HG02678 (cell line): ENCODE results near the gene SDK1.

Experiments used
- ATAC-seq: cut with Tn5 transposase; IDR thresholded peaks from one replicate; pipeline ENCODE4 v1.9.1; 2021; ENCODE audit warnings: mild to moderate bottlenecking, moderate library complexity; ENCODE audit not compliant: unreplicated experiment

The SDK1 gene

DNA sequence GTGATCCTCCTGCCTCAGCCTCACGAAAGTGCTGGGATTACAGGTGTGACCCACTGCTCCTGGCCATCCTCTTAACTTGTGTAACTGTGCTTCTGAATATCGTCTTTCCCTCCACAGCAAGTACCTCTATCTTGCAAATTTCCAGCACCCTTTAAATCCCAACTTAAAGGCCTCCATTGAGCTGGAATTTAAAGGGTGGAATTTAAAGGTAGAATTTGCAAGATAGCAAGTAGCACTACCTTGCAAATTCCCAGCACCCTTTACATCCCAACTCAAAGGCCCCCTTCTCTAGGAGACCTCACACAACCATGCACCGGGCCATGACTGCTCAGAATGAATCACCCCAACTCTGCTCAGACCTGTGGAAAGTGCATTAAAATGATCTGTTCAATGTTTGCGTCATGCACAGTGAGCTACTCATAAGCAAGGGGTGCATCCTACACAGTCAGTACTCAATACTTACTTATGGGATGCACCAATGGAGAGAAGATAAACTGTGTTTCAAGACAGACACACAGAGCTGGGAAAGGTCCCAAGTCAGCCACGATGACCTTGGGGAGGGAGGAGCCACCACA lies 17.8 kb upstream of the SDK1 start:
- ATAC-seq, result no peak

DNA sequence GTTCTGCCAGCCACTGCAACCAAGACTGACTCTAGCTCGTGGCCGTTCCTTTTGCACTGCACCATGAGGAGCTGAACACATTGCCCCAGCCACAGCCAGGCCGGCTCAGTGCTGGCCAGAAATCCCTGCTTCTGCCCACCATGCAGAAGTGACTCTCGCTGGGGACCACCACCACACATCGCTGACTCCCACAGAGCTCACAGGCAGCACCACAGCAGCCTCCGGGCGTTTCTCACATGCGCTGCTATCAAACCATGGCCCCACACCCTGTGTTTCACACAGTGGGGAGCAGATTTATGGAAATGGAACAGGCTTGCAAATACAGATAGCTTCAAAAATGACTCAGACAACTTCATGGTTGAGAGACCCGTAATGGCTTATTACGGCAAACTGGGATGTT lies 15.4 kb upstream of the SDK1 start:
- ATAC-seq, result no peak

DNA sequence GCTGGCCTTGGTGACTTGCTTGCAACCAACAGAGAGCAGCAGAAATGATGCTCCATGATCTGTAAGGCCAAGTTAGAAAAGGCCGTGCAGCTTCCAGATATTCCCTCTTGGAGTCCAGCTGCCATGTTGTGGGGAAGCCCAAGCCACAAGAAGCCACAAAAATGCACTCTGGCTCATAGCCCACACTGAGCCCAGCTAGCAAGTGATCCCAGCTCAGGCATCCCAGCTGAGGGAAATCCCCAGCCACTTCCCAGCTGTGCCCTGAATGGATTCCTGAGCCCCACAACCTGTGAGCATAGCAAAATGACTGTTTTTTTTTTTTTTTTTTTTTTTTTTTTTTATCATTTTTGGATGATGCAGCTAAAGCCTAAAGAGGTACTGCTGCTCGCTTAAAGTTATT lies 11.1 kb upstream of the SDK1 start:
- ATAC-seq, result no peak

DNA sequence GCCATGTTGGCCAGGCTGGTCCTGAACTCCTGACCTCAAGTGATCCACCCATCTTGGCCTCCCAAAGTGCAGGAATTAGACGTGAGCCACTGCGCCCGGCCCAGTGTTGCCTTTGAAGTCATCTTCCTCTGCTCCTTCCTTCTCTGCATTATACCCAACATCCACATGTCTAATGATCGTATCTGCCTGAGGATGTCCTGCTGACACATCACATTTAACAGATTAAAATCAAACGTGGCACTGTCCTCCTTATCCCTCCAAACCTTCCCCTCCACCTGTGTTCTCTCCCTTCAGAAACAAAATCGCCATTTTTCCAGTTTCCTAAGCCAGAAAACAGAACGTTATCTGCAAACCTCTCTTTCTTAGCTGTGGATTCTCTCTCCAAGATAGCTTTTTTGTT lies 8.4 kb upstream of the SDK1 start:
- no peak for ATAC-seq

DNA sequence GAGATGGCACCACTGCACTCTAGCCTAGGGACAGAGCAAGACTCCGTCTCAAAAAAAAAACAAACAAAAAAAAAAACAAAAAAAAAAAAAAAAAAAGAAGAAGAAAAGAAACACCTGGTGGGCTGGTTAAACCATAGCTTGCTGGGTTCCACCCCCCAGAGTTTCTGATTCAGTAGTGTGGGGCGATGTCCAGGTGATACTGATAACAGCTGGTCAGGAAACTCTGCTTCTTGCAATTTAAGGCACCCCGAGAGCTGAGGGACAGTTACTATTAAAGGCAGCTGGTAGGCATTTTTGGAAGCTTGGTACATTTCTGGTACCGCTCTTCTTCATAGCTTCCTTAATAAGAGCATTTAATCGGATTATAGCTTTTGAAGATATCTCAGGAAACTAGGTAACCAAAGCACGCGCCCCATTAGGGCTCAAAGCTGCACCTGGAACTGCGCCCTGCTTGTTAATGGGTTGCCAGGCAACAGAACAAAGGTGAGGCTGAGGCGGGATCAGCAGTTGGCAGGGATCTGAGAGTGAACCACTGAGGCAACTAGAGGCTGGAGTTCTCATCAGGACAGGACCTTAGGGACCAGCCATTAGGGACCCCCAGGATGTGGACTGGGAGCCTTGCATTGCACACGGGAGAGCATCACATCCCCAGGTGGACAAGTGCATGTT lies 6.5 kb upstream of the SDK1 start:
- ATAC-seq, result no peak

DNA sequence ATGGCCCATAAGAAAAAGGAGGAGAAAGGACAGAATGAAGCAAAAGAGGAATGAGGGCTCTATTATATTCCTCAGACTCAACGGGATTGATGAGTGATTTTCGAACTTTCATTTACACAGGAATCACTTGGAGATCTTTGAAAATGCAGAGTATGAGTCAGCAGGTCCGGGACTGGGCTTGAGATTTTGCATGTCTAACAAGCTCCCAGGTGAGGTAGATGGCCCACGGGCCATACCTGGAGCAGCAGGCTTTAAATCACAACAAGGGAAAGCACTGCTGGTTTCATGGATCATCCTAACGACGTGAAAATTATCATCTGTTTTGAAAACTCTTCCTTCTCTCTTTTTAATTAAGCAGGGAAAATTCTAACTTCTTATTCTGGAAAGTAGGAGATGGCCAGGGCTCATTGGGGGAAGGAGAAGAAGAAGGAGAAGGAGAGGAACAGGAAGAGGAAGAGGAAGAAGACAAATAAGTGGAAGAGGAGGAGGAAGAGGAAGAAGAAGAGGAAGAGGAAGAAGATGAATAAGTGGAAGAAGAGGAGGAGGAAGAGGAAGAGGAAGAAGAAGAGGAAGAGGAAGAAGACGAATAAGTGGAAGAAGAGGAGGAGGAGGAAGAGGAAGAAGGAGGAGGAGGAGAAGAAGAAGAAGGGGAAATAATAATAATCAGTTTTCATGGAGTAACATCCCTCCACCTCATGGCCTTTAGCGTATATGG lies 3.8 kb upstream of the SDK1 start:
- no peak for ATAC-seq

DNA sequence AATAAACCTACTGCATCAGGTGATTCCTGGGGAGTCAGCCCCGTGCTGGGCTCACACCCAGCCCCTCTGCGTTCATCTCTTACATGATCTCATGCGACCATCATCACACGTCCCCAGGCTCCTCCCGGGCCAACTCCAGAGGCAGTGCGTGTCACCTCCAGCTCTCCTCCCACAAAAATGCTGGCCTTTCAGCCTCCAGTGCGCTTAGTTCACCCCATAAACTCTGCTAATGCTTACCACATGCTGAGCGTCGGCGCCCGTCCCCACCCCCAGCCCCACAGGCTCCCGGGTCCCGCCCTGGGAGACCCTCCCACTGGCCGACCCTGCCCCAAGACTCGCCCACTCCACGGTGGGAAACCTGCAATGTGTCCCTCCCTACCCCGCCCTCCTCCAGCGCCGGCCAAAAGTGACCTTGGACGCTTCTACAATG lies 816 bp upstream of the SDK1 start:
- no peak for ATAC-seq

DNA sequence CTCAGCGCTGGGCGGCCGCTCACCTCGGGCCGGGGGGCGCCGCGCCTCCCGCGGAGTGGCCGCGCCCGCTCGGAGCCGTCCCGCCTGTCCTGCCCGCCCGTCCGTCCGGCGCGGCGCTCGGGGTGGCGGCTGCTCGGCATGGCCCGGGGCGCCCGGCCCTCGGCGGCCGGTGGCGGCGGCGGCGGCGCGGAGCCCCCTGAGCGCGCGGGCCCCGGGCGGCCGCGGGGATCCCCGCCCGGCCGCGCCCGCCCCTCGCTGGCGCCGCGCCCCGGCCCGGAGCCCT lies 338 bp downstream of the SDK1 start:
- peak; percentile 4 for ATAC-seq

DNA sequence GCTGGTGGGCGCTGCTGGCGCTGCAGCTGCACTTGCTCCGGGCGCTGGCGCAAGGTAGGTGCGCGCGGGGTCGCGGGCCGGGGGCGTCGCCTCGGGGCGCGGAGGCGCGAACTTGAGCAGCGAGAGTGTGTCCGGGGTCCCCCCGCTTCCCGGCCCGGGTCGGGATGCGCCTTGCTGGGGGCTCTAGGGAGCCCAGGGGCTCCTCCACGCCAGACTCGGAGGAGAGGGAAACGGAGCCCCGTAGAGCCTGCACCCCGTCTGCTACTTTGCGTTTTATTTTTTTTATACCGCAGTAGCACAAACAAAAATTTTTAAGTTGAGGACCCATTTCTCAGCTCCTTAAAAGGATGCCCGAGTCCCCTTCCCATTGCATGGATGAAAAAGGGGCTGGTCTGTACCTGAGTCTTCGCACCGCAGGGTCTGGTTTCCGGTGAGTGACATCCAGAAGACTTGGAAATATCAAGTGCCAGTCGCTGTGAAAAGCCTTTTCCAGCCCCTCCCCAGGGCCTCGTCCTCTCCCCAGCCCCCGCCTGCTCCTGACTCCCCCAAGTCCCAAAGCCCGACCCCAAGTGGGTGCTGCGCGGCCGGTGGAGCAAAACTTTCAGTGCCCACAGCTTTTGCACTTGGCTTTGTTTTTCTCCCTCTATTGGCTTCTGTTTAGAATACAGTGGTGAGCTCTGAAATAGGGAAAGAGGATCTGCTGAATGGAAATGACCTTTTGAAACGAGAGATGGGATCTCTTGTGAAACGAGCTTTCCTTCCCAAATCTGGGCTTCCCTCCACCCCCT lies 973 bp downstream of the SDK1 start:
- ATAC-seq, result no peak

DNA sequence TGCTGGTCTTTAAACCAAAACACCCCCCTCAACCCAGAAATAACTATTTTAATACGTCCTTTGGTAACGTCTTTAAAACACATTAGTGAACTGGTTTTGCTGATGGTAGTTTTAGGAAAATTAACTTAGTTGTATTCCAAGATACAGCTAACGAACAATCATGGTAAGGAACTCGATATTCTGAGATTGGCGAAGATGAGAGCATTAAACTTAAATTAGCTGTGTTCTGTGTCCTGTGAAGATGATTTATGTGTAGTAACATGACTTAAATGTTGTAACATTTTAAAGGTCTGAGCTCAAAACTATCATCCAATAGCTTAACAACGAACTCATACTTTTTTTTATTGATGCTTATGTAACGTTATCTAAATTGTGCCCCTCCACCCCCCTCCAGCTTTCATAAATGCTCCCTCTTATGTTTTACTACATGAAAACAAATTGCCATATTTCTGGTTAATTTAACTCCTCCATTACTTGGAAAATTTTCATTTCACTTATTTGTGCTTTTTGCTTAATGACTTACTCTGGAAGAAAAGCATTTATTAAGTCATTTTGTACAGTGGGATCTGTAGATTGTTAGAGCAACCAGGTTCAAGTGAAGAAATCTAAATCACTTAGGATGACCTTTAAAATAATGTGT lies 1.7 kb downstream of the SDK1 start:
- ATAC-seq, result no peak

DNA sequence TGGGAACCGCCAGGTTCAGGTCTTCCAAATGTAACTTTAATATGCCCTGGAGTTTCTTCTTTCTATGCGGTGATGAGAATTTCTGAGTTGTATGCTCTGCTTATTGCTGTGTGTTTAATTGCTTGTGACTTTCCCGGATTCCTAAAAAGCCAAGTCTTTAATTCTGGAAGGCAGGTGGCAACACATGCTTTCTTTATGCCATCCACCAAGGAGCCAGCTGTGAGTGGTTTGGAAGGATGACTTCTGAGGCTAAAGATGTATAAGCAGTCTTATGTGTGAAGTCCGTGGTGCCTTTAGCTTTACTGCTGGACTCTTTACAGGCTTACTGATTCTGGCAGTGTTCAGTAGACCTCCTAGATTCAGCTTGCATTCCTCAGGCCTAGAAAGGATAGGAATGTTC lies 3.1 kb downstream of the SDK1 start:
- no peak for ATAC-seq

DNA sequence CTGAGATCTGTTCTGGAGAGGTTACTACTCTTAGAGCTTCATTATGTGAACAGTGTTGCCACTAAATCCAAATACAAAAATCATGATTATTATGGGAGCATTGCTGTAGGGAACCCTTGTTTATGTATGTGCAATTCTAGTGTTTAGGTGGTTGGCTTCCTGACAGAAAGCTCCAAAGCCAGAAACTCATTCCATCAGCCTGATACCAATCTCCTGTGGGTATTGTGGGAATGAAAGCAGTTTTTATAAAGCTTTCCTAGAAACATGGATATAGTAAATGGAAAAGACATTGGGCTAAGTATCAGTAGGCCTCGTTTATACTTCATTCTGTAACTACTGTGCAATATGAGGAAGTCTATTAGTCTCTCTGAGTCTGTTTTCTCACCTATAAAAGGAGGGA lies 6.4 kb downstream of the SDK1 start:
- no peak for ATAC-seq

DNA sequence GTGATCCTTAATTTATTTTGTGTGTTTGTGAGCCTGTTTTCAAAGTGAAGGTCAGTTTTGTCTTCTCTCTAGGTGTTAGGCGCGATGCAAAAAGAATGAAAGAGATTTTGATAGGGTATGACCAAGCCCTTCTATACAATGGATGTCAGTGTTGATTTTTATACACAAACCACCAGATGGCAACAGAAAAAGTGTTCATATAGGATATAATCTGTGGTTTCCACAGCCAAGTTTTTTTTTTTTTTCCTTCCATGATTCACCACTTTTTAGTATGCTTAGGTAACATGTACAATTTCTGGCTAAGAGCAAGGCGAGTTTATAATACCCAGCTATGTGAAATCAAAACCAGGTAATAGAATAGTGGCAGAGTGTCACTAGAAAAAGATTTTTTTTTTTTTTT lies 8.1 kb downstream of the SDK1 start:
- no peak for ATAC-seq

DNA sequence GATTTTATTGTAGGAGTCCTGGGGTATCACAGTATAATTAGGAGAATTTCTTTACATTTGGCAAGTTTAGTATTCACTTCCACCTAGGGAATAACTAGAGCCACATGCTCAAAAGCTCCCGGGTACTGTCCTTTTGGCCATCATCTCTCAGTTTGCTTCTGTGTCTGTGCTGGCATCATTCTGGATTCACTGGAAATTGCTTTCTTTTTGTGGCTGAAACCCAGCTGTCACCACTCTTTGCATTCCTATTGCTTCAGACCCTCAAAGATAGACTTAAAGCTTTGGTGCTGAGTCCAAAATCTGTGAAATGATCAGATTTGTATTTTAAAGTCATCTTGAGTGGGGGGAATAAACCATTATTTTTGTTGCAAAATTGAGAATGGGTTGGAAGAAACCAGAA lies 8.9 kb downstream of the SDK1 start:
- no peak for ATAC-seq

DNA sequence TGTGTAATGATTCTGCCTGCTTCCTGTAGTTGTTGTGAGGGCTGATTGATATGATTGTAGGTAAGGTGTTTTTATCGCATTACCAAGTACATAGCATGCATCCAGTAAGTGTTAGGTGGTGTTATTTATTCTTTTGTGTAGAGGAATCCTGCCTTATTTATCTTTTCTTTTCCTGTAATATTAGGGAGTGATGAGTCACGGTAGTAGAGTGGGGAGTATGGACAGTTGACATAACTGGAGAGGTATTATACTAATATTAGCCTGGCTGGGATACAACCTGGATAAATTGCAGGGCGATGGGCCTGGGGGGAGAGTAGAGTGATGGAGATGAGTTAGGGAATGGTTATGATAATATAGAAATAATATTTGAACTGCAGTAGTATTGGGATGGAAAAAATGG lies 9.8 kb downstream of the SDK1 start:
- no peak for ATAC-seq

DNA sequence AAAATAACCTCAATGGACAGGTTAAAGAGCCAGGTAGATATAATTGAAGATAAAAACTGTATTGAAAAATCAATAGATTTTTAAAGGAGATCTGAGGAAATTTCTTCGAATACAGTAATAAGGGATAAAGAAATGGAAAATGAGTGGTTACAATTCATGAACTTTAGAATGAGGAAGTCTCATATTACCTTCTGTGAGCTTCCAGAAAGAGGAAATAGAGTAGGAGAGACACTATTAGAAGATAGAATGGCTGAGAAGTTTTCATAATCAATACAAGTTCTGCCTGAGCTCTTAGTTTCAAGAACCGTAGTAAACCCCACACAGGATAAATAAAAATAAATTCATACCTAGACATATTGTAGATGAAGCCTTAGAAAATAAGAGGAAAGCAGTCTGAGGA lies 11.5 kb downstream of the SDK1 start:
- no peak for ATAC-seq

DNA sequence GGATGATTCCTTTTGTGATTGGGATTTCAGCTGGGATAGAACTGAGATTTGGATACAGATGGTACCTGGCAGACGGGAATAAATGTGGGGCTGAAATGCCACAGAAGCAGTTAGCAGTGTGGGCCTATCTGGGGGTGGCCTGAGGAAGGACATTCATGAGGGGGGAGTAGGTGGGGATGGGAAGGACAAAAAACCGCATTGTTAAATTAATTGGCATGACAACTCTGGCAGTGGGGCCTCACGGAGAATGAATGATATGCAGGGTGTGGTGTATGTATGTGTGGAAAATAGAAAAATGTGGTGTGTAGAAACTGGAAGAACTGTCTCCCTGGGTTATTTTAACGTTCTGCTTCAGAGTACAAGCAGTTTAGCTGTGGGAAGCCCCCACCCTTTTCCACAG lies 17.8 kb downstream of the SDK1 start:
- ATAC-seq, result no peak

DNA sequence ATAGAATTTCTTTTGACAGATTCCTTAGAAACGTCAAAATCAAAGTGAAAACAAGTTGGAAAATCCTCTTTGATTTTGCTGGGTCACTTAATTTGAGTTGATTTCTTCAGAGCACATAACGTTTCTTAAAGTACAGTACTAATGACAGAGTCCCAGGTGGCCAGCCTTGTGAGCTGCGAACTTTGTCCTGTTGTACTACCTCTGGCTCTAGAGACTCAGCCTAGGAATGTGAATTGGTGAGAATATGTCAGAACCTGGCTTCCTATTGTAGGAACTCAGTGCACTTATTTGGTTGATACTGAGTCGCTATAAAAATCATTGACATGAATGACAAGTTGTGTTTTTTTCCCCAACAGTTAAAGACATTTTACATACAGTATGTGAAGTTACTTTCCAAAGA lies 20.2 kb downstream of the SDK1 start:
- no peak for ATAC-seq

DNA sequence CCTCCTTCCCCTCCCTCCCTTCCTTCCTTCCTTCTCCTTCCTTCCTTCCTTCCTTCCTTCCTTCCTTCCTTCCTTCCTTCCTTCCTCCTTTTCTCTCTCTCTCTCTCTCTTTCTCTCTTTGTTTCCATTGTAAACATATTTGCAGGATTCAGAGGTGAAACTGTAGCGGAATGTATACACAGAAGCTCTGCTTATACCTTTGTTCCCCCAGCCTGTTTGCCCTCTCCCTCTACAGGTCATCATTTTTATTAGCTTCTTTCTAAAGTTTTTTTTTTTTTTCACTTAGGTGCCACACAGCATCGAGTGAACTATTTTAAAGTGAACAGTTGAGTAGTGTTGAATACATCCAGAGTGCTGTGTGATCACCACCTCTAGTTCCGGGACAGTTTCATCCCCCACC lies 20.7 kb downstream of the SDK1 start:
- no peak for ATAC-seq

DNA sequence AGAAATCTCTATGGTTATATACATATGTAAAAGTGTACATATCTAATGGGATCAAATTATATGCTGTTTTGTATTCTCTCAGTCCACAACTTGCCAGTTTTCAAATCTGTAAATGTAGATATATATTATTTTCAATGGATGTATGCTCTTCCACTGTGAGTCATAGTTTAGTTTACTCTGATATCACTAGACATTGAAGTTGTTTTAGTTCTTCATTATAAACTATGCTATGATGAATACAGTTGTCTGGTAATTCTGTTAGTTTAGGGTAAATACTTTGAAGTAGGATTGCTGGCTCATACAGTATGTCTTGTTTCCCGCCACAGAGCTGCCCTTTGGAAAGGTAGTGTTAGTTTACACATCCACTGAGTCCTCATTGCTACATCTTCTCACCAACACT lies 25.2 kb downstream of the SDK1 start:
- no peak for ATAC-seq

DNA sequence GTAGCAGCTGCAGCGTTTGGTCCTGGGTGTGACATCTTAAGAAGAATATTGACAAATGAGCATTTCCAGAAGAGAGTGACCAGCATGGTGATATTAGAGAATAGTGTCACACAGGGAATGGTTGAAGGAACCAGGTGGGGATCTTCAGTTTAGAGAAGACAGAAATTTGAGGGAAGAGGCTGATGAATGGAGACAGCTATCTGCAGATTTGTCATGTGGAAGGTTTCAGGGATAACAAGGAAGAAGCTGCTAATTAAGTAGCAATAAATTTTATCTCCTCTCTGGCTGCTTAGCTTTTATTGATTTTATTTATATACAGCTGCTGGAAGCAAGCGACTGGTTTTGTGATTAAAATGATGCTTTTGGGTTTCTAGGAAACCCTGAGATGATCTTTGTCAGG lies 26.0 kb downstream of the SDK1 start:
- ATAC-seq, result no peak

DNA sequence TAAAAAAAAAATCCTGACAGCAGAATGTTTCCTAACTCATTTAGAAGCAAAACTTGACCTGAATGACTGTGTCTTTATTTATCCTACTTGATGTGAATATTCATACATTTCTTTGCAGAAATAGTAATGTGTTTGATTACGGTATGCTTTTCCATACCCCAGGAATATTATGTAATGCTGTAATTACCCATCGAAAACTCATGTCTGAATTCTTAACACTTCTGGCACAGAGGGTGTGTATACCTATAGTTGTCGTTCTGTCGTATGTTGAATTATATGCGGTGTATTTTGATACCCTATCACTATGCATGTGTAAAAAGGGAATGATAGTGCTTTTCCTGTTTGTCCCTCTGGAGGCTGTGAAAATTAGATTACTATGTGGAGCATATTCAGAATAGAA lies 26.6 kb downstream of the SDK1 start:
- ATAC-seq, result no peak
